GM21447 (cell line): ENCODE results near the gene EFNA5.

ENCODE experiments used
- ATAC-seq: cut with Tn5 transposase; IDR thresholded peaks from one replicate; pipeline ENCODE4 v1.9.1; 2021; ENCODE audit not compliant: unreplicated experiment

Gene EFNA5

DNA sequence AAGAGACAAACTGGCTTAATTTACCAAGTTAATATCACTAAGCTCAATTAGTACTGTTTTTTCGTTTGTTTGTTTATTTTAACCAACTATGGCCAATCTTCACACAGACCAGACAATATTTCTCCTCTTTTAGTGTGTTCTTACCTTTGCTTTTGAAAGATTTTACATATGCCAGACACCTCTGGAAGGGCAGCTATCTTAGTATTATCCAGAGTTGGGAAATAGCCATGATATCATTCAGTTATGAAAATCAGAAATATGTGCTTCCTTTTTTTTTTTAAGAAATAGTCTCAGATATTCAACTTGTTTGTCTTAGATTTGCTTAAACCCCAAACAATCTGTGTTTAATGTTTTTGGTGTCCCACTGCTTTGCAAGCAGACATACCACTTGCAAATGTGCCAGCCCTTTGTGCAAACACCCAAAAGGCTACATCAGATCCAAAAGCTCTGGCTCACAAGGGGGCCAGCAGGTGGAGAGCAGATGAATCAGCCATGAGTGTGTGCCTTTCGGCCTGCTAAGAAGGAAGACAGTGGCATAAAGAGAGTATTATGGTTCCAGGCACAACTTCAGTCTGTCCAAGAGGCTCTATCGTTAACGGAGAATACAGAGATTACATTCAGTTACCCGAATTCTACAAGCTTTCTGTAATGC lies 147.6 kb downstream of the EFNA5 start:
- ATAC-seq = no peak

DNA sequence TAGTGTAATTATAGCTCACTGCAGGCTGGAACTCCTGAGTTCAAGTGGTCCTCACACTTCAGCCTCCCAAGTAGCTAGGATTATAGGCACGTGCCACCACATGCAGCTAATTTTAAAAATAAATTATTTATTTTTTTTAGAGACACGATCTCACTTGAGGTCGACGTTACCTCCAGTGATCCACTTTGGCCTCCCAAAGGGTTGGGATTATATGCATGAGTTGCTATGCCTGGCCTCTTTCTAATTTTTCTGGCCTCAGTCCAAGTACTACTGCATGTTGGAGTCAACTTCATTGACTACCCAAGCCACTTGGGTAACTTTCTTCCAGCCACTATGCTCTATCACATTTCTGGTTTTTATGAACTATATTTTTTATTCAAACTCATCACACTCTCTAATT lies 148.3 kb downstream of the EFNA5 start:
- no peak for ATAC-seq

DNA sequence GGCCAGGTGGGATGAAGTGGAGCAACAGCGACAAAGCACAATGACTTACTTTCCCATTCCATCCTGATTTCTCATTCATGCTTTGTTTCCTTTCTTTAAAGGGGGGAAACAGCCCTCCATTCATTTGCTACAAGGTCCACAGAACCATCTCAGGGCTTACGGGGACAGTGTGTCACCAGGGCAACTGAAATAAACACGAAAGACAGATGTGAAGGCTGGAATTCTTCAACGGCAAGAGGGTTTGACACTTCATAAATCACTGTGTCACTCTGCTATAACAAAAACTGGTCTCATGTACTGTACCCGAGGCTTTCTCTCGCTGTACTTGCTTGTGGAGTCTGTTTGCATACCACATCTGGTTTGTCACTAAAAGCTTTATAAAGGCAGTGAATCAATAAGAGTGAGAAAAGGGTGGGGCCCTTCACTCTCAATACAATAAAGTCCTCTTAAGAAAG lies 150.8 kb downstream of the EFNA5 start:
- no peak for ATAC-seq

DNA sequence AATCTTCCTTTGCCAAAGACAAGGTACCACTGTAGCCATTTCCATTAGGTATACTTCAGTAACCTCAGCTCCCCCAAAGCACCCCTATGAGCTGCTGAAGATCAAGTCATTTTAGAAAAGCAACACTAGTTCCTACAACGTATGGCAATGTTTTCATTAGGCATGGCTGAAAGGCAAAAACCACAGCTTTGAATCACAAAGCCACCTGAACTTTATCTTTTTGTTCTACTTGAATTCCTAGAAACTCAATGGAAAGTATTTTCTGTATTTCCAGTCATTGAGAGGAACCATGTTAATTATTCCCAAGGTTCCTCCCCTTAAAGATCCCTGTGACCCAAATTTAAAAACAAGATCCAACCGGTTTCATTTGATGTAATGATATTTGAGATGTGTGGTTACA lies 152.1 kb downstream of the EFNA5 start:
- ATAC-seq = no peak

DNA sequence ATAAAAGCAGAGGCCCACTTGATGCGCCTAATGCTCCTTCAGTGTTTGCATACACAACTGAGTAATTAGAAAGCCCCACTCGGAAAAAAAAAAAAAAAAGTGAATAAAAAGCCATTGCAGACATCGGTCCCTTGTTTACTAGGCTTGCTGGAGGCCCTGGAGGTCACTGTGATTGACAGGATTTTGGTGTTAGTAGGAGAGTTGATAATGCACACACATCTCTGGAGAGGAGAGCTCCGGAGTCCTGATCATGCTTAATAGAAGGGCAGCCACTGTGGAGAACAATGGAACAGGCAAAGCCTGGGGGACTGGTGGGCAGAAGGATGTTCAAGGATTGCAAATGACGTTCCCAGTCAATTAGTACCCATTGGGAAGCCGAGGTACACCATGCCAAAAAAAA lies 152.5 kb downstream of the EFNA5 start:
- ATAC-seq = no peak

DNA sequence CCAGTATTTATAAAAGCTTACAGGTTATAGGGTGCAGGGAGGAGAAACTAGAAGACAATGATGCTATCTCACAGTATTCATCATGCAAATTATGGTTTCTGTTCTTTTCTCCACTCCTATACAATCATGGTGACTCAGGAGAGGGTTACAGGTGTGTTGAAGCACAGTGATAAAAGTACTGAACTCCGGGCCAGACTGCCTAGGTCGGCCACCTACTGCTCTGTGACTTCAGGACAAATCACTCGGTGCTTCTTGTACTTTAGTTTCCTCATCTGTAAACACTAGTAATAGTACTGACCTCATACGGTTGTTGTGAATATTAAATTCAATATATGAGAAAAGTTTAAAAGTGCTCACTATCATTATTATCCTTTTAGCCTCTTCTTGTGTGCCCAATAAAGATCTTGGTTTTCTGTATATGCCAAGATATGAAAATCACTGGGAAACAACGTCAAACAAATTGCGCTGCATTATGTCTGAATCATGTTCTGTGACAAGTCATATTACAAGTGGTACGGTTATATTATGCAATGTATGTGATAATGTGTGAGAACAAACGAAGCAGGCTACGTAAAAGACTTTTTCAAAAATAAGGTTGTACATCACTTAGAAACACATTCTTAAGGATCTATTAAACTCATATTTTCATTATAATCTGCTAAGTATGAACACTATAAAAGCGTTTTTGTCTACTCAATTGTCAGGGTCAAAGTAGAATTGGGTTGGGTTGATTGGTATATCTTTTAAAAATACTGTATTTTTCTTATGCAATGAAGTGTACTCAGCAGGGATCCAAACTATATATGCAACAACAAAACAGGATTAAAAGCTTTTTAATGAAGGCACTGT lies 153.3 kb downstream of the EFNA5 start:
- ATAC-seq = no peak

DNA sequence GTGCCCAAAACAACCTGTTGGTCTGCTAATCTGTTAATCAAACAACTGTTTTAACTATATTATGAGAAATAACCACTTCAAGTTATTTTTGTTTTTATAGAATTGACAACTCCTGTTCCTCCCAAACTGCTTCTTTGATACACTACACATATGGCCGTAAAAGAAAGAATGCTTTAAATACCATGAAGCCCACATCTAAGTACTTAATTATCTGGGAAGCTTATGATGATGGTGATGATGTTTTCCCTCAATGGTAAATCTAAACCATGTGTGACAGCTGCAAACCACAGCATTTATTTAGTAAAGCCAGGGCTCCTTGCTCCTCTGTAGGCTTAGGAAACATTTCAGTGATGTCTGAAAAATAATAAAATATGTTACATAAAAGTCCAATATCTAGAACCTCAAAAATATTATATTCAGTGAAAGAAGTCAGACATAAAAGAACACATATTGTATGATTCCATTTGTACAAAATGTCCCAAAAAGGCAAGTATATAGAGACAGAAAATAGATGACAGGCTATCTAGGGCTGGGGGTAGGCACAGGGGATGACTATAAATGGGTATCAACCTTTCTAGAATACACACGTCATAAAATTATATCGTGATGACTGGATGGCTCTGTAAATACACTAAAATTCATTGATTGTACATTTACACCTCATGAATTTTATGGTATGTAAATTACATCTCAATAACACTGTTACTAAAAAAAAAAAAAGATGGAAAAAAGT lies 154.1 kb downstream of the EFNA5 start:
- ATAC-seq = no peak

DNA sequence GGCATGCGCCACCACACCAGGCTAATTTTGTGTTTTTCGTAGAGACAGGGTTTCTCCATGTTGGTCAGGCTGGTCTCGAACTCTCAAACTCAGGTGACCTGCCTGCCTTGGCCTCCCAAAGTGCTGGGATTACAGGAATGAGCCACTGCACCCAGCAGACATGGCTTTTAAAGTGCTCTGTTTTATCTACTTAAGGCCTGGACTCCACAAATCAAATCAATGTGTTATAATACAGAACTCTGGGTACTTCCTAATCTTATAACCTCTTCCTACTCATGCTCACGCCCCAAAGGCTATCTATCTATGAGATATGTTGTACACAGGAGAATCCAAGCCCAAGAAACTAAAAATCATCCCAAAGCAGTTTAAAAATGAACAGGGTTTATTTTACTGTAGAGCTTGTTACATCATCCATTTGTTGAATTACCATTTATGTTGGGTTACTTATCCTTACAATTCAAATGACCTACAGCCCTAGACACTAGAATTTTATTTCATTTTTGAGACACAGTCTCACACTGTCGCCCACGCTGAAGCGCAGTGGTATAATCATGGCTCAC lies 155.1 kb downstream of the EFNA5 start:
- ATAC-seq = no peak

DNA sequence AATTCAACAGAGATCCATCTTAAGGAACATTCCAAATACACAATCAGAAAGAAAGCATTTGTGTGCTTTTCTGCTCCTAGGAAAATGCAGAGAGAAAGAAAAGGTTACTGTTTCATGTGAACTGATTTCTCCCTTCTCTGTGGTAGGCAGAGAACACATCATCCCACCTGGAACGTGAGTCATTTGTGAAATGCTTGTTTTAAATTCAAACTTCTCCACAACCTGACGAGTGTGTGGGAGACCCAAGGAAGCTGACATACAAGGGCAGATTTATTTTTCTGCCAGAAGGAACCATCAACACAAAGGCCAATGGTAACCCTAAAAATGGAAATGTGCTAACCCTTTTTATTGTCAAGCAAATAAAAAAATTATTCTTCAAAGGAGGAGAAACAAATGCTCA lies 156.4 kb downstream of the EFNA5 start:
- ATAC-seq = no peak

DNA sequence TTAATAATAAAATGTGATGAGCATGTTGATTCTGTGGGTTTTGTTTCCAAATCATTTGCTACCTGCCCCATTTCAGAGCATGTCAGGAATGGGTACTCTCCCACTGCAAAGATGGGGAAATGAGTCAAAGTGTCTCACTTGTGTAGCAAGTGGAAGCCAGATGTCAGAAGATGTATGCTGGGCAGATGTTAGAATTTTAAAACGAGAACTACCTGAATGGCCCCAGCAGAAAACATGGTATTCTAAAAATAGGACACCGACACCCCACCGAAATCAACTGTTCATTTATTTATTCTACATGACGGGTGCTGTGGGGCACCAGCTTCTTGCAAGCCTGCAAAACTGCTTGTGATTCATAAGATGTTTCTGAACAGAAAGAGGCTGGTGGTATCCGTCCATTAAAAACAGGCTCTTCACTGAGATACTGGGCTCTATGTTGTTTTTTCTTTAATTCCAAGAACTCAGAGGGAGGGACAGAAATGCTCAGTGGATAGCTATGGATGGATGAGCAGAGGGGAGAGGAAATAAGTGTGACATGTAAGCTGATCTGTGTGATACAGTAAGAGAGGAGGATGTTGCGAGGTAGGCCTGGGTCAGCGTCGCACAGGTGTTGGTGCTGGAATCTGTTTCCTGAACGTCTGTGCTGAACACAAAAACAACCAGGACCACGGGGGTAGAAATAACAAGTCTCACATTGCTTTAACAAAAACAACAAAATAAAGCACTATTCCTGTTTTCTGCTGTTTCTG lies 157.2 kb downstream of the EFNA5 start:
- ATAC-seq = no peak

DNA sequence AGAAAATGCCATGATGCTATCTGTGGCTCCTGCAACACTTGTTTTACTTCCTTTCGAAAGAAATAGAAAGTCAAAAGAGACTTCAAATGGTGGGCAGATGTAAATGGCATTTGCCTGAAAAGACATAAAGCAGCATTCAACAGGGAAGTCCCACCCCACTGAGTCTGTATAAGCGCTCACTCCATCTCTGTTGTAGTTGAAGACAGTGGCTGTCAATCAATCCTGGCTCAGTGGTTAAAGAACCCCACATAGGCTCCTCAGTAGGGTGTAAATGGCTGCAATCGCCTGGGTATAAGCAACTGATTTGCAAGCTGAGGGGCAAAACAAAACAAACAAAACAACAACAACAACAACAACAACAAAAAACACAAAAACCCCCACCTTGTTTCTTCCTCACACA lies 158.7 kb downstream of the EFNA5 start:
- ATAC-seq = no peak

DNA sequence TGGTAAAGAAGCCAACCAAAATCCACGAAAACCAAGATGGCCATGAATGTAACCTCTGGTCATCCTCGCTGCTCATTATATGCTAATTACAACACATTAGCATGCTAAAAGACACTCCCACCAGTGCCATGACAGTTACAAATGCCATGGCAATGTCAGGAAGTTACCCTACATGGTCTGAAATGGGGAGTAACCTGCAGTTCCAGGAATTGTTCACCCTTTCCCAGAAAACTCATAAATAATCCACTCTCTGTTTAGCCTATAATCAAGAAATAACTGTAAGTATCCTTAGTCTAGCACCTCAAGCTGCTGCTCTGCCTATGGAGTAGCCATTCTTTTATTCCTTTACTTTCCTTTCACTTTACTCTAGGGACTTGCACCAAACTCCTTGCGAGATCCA lies 160.6 kb downstream of the EFNA5 start:
- no peak for ATAC-seq

DNA sequence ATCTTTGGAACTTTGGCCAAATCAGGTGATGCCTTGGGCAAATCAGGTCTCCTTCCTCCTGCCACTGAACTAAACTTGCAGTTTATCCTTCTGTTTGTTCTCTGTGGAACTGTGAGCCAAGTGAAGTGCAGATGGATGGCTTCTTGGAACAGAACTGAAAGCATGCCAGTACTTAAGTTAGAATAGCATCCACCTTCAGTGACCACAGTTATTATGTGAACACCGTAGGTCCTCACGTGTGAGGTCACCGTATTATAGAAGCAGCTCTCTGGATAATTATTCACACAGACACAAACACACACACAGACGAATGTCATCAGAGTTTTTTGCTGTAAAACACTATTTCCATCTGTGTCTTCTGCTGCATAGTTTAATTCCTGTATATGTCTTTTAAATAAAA lies 162.6 kb downstream of the EFNA5 start:
- no peak for ATAC-seq

DNA sequence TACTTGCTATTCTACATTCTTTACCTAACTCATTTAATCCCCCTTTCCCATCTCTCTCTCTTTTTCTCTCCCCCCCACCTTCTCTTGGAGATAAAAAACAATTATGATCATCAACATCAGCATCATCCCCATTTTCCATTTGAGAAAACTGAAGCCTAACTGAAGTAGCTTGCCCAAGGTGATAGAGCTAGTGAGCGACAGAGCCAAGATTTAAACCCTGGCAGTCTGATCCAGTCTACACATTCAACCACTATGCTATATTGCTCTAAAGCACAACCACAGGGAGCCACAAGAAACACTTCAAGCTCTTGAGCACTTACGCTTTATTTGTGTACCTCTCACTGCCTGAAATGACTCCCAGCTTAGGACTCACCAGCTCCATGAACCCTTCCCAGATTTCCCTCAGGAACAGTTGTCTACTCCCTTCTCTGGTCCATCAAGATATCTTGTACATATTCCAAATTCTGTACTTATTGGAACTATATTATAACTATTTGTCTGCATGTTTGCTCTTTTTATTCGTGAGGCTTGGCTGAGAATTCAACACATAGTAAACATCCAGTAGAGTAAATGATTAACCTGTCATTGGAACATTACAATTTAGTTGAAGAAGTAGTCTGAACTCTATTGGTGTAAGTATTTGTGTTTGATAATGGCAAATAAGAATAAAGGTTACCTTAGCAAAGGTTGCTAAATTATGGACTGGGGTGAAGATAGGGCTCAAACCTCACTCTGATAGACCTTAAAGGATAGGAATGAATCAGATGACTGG lies 164.8 kb downstream of the EFNA5 start:
- ATAC-seq = no peak

DNA sequence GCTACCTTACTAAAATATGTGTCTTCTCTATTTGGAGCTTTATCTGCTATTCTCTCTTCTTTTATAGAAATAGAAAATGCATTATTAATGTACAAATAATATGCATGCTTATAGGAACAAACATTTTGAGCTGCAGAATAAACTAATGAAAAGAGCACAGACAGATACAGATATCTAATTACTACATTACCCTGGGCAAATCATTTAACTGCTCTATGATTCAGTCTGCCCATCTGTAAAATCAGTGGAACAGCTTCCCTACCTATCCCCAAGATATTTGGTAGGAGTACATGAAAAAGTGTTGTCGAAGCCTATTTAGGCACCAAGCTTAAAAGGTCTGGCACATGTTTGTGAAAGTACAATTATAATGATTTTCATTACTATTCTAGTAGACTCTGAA lies 166.3 kb downstream of the EFNA5 start:
- no peak for ATAC-seq

DNA sequence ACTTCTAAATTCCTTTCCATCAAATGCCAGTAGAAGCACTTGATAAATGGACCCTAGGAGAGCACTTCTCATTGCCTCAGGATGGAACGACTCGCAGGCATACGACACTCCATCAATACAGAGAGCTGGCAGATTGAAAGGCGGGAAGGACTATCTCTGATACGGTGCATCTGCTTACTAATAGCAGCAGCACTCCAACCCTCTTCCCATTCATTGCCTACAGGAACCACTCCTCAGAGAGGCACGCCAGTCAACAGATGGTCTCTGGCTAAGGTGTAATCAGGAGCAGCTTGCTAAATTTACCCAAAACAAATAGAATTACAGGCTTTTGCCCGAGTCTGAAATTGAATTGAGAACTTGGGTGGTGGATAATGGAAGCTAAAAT lies 168.1 kb downstream of the EFNA5 start:
- no peak for ATAC-seq

DNA sequence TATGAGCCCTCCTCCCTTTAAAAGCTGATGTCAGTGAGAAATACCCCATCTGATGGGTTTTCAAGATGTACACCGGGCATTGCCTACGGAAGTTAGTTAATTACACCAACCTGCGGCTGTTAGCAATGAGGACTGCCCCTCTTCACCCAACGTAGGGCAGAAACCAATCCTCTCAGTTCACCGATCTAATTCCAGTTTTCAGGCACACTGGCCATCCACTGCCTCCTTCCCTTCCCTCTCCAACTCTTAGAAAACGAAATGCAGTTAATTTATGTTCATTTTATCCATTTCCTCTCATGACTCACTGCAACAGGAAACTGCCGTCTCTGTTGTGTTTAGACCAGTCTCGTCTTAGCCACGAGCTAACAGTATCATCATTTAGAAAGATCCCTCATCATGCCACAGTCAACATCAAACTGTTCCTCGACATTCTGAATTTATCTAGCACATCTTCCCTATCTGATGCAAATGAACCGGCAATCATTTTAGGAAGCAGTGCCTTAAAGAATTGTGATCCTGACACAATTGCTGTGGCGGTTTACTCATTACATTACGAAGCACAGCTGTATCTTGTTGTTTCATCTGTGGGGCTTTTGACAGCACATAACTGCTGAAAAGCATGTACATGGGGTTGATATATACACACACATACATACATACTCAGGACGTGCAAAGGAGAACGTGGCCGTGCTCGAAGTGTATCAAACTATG lies 168.6 kb downstream of the EFNA5 start:
- ATAC-seq = no peak

DNA sequence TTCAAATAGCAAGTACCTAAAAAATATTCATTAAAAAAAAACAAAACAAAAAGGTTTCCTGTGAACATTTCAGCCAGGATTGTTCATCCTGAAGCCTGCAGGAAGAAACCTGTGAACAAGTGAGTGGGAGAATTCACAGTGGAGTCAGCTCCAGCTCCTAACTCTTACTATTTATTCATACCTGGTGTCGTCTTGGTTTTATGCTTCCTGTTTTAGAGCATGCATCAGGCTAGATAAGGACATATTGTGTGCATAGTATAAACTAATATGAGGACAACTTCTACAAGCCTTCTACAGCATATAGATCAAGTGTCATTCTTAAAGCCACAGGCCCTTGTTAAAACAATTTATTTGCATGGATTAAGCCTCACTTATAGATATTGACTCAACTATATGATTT lies 169.9 kb downstream of the EFNA5 start:
- ATAC-seq = no peak

DNA sequence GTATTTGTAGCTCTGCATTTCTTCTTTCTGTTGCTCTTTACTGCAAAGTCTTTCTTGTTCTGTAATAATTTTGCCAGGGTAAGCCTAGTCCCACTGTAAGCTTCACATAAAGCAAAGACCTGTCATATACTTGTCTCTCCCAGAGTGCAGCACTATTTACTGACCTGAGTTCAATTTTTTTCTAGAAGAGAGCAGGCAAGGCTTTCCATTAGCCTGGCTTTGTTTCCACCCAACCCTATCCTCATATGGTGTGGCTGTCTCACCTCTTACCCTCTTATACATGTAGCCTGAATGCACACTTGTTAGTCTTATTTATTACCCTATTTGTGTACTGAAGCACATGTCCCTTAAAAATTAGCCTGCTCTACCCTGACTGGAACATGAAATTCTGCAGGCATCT lies 170.4 kb downstream of the EFNA5 start:
- ATAC-seq = no peak

DNA sequence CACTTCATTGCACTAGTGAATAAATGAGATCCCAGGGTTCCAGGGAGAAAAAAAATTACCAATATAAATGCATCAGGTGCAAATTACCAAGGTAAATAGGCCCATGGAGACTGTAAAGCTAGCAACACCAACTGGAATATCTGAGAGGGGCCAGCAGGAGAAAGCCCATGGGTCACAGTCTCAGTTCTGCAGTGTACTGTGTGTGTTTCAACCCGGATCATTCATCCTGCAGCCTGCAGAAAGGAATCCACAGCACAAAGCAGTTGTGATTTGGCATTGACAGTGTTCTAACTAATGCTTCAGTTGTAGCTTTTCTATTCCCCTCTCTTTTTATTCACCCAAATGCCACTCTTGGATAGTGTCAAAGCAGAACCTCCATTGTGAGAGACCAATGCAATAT lies 171.0 kb downstream of the EFNA5 start:
- no peak for ATAC-seq
